ENCODE results near the gene RASA3.
"Not testable (repeated sequence)": the region's sequence is repeated elsewhere in the genome, so short reads cannot be mapped to it uniquely, and the experiment has no call there.

The RASA3 gene

GRCh38 chr13:114132419-114133121, at the start of gene RASA3:
Gene RASA3 (minus strand): TSS chr13:114132623. CDS start chr13:114132489, 134 bp downstream.
- peak; percentile 63 for DNase-seq (ENCODE audit: low spot score)

- no peak for DNase-seq (ENCODE audit: low spot score)
Measured at GRCh38 chr13:114179087-114179658, 46.8 kb upstream of the RASA3 start, which contains the start of gene CFAP97D2. Gene CFAP97D2 (plus strand): TSS chr13:114179257. CDS start chr13:114179331, 74 bp downstream.

GRCh38 chr13:114177245-114178010, 45.0 kb upstream of the RASA3 start:
- DNase-seq (ENCODE audit: low spot score) = no peak

- not testable (repeated sequence) for DNase-seq (ENCODE audit: low spot score)
Measured at GRCh38 chr13:114176359-114176902, 44.0 kb upstream of the RASA3 start.

GRCh38 chr13:114174529-114174961, 42.1 kb upstream of the RASA3 start:
- DNase-seq (ENCODE audit: low spot score) = no peak

GRCh38 chr13:114173745-114174144, 41.3 kb upstream of the RASA3 start:
- DNase-seq (ENCODE audit: low spot score) = no peak

GRCh38 chr13:114173272-114173671, 40.8 kb upstream of the RASA3 start:
- no peak for DNase-seq (ENCODE audit: low spot score)

- no peak for DNase-seq (ENCODE audit: low spot score)
Measured at GRCh38 chr13:114167885-114168284, 35.5 kb upstream of the RASA3 start.

GRCh38 chr13:114167426-114167825, 35.0 kb upstream of the RASA3 start:
- no peak for DNase-seq (ENCODE audit: low spot score)

- DNase-seq (ENCODE audit: low spot score) = no peak
Measured at GRCh38 chr13:114166381-114167131, 34.1 kb upstream of the RASA3 start.

GRCh38 chr13:114164681-114165429, 32.4 kb upstream of the RASA3 start:
- no peak for DNase-seq (ENCODE audit: low spot score)

- no peak for DNase-seq (ENCODE audit: low spot score)
Measured at GRCh38 chr13:114164053-114164452, 31.6 kb upstream of the RASA3 start.

- no peak for DNase-seq (ENCODE audit: low spot score)
Measured at GRCh38 chr13:114162533-114162922, 30.1 kb upstream of the RASA3 start.

- no peak for DNase-seq (ENCODE audit: low spot score)
Measured at GRCh38 chr13:114161644-114162532, 29.5 kb upstream of the RASA3 start.

- no peak for DNase-seq (ENCODE audit: low spot score)
Measured at GRCh38 chr13:114161028-114161556, 28.7 kb upstream of the RASA3 start.

- not testable (repeated sequence) for DNase-seq (ENCODE audit: low spot score)
Measured at GRCh38 chr13:114158869-114159666, 26.6 kb upstream of the RASA3 start.

- no peak for DNase-seq (ENCODE audit: low spot score)
Measured at GRCh38 chr13:114157869-114158495, 25.6 kb upstream of the RASA3 start.
